ENCODE measurements around the gene NECTIN2.
"Not testable (repeated sequence)": the region's sequence is repeated elsewhere in the genome, so short reads cannot be mapped to it uniquely, and the experiment has no call there.

Gene NECTIN2

DNA sequence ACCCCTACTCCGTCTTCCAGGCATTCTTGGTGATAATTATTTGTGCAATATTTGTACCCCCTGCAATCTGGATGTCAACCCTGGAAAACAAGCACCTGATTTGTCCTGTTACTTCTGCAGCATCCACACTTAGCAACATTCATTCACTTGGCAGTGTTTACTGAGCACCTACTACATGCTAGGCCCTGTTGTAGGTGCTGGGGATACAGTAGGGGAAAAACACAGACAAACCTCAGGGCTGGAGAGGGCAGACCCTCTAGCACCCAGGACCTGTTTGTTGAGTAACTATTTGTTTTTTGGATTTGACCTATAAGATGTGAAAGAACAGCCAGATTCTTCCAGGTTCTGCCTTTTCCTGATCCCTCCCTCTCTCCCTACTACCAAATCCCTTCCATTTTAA, 9.5 kb downstream of the NECTIN2 start:
- DNase-seq, result no peak

DNA sequence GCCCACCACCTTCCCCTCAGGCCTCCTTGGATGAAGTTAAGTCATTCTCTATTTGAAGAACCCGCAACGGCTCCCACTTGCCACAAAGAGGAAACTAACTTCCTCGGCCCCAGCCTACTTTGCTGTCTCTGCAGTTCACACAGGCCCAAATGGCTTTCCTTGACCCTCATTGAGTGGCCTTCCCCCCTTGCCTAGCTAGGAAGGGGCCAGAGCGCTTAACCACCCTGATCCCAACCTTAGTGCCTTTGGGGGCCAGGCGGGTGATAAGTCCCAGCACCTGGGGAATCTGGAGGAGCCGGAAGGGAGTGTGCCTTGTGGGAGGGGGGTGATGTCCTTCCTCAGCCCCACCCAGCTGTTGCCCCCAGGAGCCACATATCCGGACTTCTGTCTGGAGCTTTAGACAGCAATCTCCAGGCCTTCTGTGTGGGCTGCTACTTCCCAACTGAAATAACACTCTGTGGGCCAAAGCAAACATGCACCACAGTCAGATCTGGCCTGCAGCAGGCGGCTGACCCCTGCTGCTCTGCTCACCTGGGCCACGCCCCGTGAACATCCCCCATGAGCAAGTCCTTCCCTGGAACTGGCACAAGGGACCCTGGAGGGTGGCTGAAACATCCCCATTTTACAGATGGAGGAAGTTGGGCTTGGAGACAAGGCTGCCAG, 10.5 kb downstream of the NECTIN2 start:
- DNase-seq, result no peak

DNA sequence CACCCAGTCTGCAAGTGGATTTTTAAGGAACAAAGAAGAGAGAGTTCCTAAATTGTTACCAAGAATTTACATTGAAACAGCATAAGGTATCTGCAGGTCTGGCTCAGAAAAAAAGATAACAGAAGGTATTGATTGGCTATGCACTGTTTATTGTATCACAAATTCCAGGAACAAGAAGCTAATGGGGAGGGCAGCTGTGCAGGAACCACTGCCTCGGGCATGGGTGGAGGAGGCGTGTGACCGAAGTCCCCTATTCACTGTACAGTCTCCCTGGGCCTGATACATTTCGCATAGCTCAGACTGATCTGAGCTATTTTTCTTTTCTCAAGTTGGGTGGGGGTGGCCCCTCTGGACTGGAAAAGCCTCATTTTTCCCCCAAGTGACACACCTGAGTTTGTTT, 11.7 kb downstream of the NECTIN2 start:
- DNase-seq, result no peak

DNA sequence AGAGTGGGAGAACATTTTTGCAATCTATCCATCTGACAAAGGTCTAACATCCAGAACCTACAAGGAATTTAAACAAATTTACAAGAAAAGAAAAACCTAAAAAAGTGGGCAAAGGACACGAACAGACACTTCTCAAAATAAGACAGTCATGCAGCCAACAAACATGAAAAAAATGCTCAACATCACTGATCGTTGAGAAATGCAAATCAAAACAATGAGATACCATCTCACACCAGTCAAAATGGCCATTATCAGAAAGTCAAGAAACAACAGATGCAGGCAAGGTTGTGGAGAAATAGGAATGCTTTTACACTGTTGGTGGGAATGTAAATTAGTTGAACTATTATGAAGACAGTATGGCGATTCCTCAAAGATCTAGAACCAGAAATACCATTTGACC, 15.5 kb downstream of the NECTIN2 start:
- not testable (repeated sequence) for DNase-seq

DNA sequence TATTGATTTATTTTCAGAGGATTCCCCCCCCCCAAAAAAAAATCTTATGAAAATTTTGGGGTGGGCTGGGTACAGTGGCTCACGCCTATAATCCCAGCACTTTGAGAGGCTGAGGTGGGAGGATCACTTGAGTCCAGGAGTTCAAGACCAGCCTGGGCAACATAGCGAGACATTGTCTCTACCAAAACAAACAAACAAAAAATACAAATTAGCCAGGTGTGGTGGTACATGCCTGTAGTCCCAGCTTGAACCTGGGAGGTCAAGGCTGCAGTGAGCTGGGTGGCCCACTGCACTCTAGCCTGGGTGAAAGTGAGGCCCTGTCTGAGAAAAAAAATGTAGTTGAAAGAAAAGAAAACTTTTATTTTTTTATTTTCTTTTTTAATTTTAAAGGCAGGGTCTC, 17.9 kb downstream of the NECTIN2 start:
- no peak for DNase-seq

DNA sequence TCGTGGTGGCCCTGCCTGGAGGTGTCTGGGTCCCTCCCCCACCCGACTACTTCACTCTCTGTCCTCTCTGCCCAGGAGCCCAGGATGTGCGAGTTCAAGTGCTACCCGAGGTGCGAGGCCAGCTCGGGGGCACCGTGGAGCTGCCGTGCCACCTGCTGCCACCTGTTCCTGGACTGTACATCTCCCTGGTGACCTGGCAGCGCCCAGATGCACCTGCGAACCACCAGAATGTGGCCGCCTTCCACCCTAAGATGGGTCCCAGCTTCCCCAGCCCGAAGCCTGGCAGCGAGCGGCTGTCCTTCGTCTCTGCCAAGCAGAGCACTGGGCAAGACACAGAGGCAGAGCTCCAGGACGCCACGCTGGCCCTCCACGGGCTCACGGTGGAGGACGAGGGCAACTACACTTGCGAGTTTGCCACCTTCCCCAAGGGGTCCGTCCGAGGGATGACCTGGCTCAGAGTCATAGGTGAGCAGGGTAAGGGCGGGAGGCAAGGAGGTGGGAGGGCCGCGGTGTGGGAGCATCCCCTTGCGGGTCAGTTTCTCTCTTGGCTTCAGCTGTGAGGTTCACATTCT, 19.2 kb downstream of the NECTIN2 start:
- DNase-seq, result no peak

DNA sequence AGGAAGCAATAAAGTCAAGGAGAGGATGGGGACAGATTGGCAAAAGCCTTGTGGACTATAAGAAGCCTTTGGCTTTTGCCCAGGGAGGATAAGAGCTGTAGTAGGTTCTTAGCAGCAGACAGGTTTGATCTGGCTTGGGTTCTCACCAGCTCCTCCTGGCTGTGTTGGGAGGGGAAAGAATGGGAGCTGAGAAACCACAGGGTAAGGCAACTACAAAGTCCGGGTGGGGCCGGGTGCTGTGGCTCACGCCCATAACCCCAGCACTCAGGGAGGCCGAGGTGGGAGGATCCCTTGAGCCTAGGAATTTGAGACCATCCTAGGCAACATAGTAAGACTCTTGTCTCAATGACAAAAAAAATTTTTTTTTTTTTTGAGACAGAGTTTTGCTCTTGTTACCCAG, 20.6 kb downstream of the NECTIN2 start:
- DNase-seq, result no peak

DNA sequence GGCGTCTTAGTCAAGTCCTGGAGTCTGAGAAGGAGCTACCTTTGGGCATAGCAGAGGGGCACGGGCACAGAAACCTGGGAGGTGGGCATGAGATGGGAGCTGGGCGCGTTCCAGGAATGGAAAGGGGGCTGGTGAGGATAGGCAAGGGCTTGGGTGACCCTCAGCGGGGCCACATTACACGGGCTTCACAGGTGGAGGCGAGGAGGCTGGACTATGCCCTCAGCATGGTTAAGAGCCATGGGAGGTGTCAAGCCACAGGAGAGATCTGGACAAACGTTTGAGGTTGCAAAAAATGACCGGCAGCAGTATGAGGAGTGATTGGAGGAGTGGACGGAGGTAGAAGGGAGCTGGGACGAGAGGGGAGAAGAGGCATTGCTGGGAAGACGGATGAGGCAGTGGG, 21.5 kb downstream of the NECTIN2 start:
- DNase-seq, result no peak

DNA sequence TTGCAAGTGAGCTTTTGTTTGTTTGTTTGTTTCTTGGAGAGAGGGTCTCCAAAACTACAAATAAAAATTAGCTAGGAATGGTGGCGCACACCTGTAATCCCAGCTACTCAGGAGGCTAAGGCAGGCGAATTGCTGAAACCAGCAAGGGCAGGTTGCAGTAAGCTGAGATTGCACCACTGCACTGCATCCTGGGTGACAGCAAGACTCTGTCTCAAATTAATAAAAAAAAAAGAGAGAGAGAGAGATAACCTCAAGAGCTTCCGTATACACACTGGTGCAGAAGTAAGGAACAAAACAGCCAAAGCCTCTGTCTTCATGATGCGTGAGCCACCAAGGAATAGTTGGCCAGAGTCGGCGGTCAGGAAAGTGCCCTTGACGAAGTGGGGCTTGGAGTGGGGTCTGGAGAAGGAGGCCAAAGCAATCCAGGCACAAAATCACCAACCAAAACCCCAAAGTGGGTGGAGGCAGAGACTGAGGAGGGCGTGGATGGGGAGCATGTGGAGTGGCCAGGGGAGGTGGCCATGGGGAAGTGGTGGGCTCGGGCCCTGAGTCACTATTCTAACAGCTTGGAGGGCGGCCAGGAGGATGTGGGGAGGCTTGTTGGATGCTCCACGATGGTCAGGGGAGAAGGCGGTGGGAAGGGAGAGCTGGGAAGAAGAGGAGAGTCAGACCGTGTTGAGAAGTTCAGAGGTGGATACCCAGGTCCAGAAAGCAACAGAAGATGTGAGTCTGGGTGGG, 23.8 kb downstream of the NECTIN2 start:
- DNase-seq, result no peak

DNA sequence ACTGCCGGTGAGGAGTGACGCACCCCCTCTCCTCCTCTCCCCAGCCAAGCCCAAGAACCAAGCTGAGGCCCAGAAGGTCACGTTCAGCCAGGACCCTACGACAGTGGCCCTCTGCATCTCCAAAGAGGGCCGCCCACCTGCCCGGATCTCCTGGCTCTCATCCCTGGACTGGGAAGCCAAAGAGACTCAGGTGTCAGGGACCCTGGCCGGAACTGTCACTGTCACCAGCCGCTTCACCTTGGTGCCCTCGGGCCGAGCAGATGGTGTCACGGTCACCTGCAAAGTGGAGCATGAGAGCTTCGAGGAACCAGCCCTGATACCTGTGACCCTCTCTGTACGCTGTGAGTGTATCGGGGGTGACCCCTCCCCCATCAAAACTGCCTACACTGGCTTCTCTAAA, 25.7 kb downstream of the NECTIN2 start:
- no peak for DNase-seq

DNA sequence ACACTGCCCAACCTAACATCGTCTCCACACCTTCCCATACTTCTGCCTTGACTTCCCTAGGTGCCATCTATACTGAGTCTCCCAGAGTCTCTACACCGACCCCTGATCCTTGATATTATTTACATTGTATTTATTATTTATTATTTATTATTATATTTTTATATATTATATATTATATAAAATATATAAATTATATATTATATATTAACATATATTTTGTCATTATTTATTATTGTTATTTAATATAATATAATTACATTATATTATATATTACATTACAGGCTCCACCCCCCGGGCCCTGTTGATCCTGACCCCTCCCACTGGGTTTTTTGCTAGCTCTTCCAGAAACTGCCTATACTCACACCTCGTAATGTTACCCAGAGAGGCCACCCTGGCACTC, 26.6 kb downstream of the NECTIN2 start:
- DNase-seq, result no peak

DNA sequence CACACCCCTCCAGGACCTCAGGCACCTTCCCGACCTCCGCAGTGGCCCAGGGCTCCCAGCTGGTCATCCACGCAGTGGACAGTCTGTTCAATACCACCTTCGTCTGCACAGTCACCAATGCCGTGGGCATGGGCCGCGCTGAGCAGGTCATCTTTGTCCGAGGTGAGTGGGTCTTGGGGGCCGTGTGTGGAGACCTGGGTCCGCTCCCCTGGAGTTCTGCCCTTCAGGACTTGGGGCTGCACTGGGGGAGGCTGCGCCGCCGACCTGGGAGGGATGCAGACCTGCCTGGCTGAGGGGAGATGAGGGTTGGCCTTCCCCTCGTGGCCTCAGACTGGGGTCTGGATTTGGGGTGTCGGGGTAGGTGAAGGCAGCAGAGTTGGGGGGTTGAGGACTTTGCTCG, 28.2 kb downstream of the NECTIN2 start:
- DNase-seq, result no peak

DNA sequence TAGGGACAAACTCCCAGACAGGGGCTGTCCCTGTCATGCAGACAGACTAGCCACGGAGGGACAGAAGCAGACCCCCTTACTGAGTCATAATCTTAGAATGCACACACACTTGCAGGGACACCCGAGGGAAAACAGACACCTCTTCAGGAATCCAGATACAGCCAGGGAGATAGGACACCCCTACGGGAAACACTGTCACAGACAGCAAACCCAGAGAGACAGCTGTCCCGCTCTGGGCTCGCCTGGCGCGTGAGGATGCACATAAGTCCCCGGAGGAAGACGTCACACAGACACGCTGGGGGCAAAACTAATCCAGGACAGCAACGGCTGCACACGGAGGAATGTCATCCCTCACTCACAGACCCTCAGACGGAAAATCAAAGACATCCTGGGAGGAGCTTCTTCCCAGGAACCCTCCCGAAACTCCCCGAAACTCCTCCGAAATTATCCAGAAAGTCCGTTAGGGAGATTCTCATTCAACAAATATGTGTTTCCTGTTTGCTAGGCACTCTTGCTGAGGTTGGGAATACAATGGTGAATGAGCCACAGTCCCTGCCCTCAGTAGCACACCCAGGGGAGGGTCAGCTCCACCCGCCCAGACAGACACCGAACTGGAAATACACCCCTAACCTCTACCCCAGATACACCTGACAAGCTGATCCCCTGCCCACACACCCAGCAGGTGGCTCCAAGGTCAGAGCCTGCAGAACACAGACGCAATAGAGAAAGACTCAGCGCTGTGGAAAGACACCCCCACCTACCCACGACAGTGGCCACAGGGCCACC, 29.8 kb downstream of the NECTIN2 start:
- DNase-seq, result no peak

DNA sequence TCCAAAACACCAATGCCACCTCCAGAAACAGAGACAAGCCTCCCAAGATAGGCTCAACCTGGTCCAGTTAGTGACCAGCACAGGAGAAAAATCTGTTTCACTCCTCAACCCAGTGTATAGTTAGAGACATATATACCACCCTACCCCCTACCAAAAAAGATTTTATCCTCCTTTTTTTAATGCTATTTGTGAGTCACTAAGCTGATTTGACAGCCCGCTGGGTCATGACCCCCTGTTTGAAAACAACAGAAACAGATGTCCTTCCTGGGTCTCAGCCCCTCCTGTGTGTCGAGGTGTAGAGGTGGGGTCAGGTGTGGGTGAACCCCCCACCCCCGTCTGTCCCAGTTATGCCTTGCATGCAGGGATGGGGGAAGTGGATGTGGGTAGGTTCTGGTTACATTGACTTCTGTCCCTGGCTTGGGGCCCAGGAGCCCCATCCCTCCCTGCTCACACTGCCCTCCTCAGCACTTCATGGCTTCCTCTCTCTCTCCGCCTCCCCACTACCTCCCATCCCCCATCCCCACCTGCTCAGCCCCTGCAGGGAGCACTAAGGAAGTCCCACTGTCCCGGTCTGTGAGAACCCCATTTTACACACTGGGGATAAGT, 30.9 kb downstream of the NECTIN2 start:
- no peak for DNase-seq

DNA sequence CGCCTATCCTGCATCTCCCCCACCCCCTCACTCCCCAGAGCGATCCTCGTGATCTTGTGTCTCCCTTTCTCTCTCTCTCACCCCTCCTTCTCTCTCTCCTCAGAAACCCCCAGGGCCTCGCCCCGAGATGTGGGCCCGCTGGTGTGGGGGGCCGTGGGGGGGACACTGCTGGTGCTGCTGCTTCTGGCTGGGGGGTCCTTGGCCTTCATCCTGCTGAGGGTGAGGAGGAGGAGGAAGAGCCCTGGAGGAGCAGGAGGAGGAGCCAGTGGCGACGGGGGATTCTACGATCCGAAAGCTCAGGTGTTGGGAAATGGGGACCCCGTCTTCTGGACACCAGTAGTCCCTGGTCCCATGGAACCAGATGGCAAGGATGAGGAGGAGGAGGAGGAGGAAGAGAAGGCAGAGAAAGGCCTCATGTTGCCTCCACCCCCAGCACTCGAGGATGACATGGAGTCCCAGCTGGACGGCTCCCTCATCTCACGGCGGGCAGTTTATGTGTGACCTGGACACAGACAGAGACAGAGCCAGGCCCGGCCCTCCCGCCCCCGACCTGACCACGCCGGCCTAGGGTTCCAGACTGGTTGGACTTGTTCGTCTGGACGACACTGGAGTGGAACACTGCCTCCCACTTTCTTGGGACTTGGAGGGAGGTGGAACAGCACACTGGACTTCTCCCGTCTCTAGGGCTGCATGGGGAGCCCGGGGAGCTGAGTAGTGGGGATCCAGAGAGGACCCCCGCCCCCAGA, 32.2 kb downstream of the NECTIN2 start:
- no peak for DNase-seq

DNA sequence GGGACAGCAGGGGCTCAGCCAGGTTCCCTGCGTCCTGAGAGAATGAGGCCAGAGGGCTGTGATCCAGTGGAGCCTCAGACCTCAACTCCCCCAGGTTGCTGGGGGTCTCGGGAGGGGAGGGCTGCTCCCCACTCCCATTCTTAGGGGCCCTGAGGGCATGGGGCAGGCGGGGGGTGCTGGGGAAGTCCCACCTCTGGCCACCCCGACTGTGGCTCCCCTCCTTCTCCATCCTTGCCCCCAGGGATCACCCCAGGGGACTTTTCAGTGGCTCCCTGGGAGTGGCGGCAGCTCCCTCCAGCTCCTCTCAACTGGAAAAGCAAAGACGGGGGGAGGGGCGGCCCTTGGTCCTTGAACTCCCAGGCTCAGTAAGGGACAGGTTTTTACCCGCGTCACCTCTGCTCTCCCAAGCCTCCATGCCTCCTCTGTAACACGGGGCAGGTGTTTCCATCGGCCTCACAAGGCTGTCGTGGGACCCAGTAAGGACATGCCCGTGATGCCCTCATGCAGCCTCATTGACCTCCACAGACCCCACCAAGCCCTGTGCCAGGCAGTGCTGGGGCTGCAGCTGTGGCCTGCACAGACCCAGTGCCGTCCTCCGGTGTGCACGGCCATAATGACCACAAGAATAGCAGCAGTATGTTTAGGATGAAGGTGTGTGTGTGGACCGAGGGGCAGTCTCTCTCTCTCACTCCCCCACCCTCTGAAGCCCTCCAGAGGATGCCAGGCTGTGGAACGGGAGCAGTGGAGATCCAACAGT, 33.4 kb downstream of the NECTIN2 start:
- DNase-seq, result no peak

DNA sequence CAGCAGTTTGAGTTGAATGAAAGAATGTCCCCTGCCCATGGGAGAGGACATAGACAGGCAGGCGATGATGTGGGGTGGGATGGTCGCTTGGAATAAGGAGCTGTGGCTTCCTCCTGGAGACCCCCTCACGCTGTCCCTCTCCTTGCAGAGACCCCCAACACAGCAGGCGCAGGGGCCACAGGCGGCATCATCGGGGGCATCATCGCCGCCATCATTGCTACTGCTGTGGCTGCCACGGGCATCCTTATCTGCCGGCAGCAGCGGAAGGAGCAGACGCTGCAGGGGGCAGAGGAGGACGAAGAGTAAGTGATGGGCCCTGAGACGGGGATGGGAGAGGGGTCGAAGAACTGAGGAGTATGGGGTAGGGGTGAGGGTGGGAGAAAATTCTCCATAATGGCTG, 36.0 kb downstream of the NECTIN2 start:
- no peak for DNase-seq

DNA sequence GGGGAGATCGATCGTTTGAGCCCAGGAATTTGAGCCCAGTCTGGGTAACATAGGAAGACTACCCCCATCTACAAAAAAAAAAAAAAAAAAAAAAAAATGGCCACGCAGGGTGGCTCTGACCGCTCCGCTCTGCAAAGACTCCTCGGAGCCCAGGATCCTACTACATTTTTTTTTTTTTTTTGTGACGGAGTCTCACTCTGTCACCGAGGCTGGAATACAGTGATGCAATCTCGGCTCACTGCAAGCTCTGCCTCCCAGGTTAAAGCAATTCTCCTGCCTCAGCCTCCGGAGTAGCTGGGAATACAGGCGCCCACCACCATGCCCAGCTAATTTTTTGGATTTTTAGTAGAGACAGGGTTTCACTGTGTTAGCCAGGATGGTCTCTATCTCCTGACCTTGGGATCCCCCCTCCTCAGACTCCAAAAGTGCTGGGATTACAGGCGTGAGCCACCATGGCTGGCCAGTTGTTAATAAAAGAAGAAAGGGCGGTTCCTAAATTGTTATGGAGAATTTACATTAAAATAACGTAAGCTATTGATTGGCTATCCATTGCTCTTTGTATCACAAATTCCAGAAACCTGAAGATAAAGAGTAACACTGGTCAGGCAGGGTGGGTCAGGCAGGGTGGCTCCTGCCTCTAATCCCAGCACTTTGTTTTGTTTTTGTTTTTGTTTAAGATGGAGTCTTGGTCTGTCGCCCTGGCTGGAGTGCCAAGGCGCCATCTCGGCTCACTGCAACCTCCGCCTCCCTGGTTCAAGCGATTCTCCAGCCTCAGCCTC, 36.7 kb downstream of the NECTIN2 start:
- DNase-seq, result not testable (repeated sequence)

DNA sequence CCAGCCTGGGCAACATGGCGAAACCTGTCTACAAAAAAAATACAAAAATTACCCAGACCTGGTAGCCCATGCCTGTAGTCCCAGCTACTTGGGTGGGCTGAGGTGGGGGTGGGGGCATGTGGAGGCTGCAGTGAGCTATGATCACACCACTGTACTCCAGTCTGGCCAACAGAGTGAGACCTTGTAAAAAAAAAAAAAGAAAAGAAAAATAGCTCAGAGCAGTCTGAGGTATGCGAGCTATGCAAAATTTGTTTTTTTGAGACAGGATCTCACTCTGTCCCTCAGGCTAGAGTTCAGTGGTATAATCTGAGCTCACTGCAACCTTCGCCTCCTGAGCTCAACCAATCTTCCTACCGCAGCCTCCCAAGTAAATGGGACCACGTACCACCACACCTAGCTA, 37.8 kb downstream of the NECTIN2 start:
- DNase-seq, result no peak

DNA sequence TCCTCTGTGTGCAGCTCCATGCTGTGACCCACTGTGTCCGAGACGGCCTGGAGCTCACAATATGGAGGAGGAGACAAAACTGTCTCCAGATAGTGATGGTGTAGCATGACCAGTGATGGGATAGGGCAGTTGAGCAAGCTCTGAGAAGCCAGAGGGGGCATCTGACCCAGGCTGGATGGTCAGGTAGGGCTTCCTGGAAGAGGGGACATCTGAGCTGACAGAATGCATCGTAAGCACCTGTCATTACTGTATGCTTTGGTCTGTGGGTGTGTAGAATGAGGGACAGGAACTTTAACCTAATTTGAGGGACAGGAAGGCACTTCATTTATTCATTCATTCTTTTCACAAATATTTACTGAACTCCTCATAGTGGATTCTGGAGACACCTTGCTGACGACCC, 38.5 kb downstream of the NECTIN2 start:
- no peak for DNase-seq

DNA sequence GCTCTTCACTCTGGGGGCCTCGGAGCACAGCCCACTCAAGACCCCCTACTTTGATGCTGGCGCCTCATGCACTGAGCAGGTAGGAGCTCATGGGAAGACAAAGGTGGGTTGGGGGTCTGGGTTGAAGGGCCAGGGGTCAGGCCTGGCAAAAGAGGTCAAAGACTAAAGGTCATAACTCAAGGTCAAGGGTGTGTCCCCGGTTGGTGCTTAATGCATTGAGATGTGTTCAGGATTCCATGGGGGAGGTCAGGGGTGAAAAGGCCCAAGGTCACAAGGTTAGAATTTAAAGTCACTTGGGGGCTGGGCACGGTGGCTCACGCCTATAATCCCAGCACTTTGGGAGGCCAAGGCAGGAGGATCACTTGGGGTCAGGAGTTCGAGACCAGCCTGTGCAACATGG, 40.0 kb downstream of the NECTIN2 start:
- no peak for DNase-seq
